Activated CD8-positive, alpha-beta memory T cell treated with anti-CD3 and anti-CD28 coated beads, Interleukin-2, amount 10 ng/mL, durations not matched to agents 7 days and 5 days (primary cell): ENCODE results near the gene MAP3K5. TPM values are rescaled to one million over a fixed set of nuclear protein-coding genes. Genes with fewer than 3 reads are reported as not detected.
A peak's percentile ranks its signal among the peaks of the same experiment; 100 is the strongest.

ENCODE experiments used
- ATAC-seq: fragments of 150-1000 bp; cut with Tn5 transposase; one replicate; pipeline ENCODE4 v1.10.0; 2021; ENCODE audit warnings: moderate library complexity
- CTCF ChIA-PET: fragments of 350-600 bp; sonication (Branson Sonifier 250); formaldehyde crosslinking; loops from one replicate; lab custom pipeline; 2021; ENCODE audit warnings: antibody characterized with exemption; lab: Charles Lee
- DNase-seq: peaks from one replicate; pipeline ENCODE4 v3.0.0-alpha.2; 2020
- H3K27ac Mint-ChIP-seq: one replicate; pipeline ENCODE4 v1.8.0; 2021; ENCODE audit warnings: mild to moderate bottlenecking, mixed read lengths
- H3K27me3 Mint-ChIP-seq: one replicate; pipeline ENCODE4 v1.8.0; 2021; ENCODE audit warnings: mixed read lengths
- H3K36me3 Mint-ChIP-seq: one replicate; pipeline ENCODE4 v1.8.0; 2021; ENCODE audit warnings: mild to moderate bottlenecking, mixed read lengths
- H3K4me1 Mint-ChIP-seq: one replicate; pipeline ENCODE4 v1.8.0; 2021; ENCODE audit warnings: mixed read lengths
- H3K4me3 Mint-ChIP-seq: one replicate; pipeline ENCODE4 v1.8.0; 2021; ENCODE audit warnings: mild to moderate bottlenecking, moderate library complexity, mixed read lengths
- H3K9me3 Mint-ChIP-seq: one replicate; pipeline ENCODE4 v1.8.0; 2022; ENCODE audit warnings: low read depth, mixed read lengths
- total RNA-seq, 2 experiments: library from RNA; stranded (reverse); gene quantifications; one replicate each; pipeline ENCODE4 v1.2.3, GENCODE V29; 2021

MAP3K5 gene
- total RNA-seq, 2 experiments from 2014 or later: 18.3 to 21.7 TPM

DNA sequence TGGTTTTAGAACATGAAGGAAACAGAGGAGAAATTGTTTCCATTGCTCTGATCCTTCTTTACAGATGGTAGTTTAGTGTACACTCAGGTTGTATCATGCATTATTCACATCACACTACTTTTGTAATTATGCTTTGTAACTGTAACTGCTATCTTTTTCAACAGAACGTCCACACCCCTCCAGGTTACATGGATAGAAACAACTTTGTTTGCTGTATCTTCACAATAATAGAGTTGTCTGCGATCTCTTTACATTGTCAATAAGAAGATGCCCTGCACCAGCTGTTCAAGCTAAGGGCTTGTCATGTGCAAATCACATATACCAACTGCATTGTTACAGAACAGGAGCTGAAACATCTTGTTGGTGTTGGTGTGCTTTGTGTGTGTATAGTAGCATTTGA lies 174.2 kb downstream of the MAP3K5 start:
- CTCF ChIA-PET: interaction anchor here (1.2 kb wide), 1 partner anchor 174 kb away, joined by 3 read pairs; the partner anchor contains the start of gene MAP3K5

DNA sequence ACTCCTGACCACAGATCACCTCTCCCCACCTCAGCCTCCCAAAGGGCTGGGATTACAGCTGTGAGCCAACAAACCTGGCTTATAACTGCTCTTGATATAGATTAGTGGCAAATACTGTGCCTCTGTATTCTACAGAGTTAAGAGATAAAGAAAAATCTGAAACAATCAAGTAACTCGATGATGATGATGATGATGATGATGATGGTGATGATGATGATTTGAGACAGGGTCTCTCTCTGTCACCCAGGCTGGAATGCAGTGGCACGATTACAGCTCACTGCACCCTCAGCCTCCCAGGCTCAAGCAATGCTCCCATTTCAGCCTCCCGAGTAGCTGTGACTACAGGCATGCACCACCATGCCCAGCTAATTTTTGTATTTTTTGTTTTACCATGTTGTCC lies 175.8 kb downstream of the MAP3K5 start:
- H3K27ac Mint-ChIP-seq: no peak overlapping the region
- no peak for ATAC-seq
- no peaks in the 10 kb centered on the region for H3K9me3 Mint-ChIP-seq
- DNase-seq: no peak
- H3K36me3 Mint-ChIP-seq: peaks cover 12% of the 10 kb centered on the region
- H3K4me1 Mint-ChIP-seq: no peaks in the 10 kb centered on the region
- H3K27me3 Mint-ChIP-seq: no peaks in the 10 kb centered on the region
- no peak overlapping the region for H3K4me3 Mint-ChIP-seq
- CTCF ChIA-PET: no interaction called here

More for the DNA sequence above, 174.2 kb downstream of the MAP3K5 start:
- Mint-ChIP-seq H3K27ac (no peak overlapping the region), H3K9me3 (no peaks in the 10 kb centered on the region), H3K27me3 (no peaks in the 10 kb centered on the region), H3K4me3 (no peak overlapping the region), H3K4me1 (no peaks in the 10 kb centered on the region), H3K36me3 (peaks cover 10% of the 10 kb centered on the region)
- ATAC-seq (no peak), DNase-seq (no peak)

DNA sequence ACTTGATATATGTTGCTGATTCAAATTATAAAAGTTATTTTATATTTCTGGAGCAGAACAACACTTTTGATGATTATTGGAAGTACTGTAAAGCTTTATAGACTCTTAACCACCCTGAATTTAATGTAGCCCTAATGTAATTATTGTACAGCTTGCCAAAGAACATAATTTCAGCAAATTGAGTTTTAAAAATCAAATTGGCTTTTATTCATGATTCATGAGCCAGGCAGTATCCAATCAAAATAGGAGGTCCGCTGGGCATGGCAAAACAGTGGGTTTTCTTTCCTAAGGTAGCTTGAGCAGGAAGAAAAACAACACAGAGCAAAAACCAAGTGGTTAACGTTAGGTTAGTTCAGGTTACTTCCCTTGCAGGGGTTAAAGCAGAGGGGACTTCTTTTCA lies 177.3 kb downstream of the MAP3K5 start:
- DNase-seq: no peak
- H3K27ac Mint-ChIP-seq: no peak overlapping the region
- CTCF ChIA-PET: interaction anchor here (1.7 to 1.8 kb wide), 2 partner anchors 29 to 177 kb away, joined by 5 to 6 read pairs; partner anchors contain the start of gene MAP3K5
- H3K4me1 Mint-ChIP-seq: peaks cover 8% of the 10 kb centered on the region
- no peaks in the 10 kb centered on the region for H3K9me3 Mint-ChIP-seq
- peaks cover 20% of the 10 kb centered on the region for H3K36me3 Mint-ChIP-seq
- H3K27me3 Mint-ChIP-seq: no peaks in the 10 kb centered on the region
- H3K4me3 Mint-ChIP-seq: no peak overlapping the region
- no peak for ATAC-seq

DNA sequence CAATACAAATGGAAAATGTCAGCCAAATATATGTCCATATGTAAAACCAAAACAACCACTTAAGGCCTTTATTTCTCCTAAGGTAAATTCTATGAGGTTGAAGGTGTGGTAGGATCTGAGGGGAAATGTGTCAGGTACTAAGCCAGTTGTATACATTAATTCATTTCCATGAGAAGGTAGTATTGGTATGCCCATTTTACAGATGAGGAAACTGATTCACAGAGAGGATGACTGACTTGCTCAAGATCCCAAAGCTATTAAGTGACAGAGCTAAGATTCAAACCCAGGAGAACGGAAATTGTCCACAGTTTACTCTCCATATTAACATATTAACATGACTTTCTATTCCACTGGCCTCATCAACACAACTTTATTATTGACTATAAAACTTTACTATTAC lies 177.9 kb downstream of the MAP3K5 start:
- Mint-ChIP-seq H3K36me3 (peaks cover 21% of the 10 kb centered on the region), H3K4me1 (peaks cover 11% of the 10 kb centered on the region), H3K27ac (no peak overlapping the region), H3K27me3 (no peaks in the 10 kb centered on the region), H3K9me3 (no peaks in the 10 kb centered on the region), H3K4me3 (no peak overlapping the region)
- ATAC-seq: no peak
- DNase-seq: no peak
- CTCF ChIA-PET: interaction anchor here (1.7 to 2.1 kb wide), 3 partner anchors 30 to 178 kb away, joined by 5 to 7 read pairs (median 6); partner anchors contain the start of gene MAP3K5

DNA sequence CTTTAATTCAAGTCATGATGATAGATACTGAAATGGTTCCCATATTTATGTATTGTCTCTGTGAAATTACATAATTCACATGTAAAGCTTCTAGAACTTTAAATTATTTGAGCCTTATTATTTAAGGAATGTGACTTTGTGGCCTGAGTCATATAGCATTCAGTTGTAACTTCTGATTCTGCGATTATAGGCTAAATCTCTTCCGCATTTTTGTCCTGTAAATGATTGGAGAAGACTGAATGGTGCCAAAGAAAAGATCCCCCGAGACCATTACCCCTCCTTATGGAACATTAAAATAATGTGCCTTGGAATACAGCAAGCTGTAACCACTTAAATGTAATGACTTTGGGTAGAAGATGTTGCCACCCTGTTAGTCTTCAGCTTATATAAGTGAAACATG lies 178.8 kb downstream of the MAP3K5 start:
- DNase-seq (no peak), ATAC-seq (no peak)
- no peak overlapping the region for H3K27ac Mint-ChIP-seq
- CTCF ChIA-PET: interaction anchor here (1.0 to 2.1 kb wide), 3 partner anchors 15 to 179 kb away, joined by 3 to 7 read pairs (median 5); partner anchors contain the start of gene MAP3K5
- H3K27me3 Mint-ChIP-seq: no peaks in the 10 kb centered on the region
- peaks cover 23% of the 10 kb centered on the region for H3K36me3 Mint-ChIP-seq
- peaks cover 15% of the 10 kb centered on the region for H3K4me1 Mint-ChIP-seq
- H3K4me3 Mint-ChIP-seq: no peak overlapping the region
- no peaks in the 10 kb centered on the region for H3K9me3 Mint-ChIP-seq

DNA sequence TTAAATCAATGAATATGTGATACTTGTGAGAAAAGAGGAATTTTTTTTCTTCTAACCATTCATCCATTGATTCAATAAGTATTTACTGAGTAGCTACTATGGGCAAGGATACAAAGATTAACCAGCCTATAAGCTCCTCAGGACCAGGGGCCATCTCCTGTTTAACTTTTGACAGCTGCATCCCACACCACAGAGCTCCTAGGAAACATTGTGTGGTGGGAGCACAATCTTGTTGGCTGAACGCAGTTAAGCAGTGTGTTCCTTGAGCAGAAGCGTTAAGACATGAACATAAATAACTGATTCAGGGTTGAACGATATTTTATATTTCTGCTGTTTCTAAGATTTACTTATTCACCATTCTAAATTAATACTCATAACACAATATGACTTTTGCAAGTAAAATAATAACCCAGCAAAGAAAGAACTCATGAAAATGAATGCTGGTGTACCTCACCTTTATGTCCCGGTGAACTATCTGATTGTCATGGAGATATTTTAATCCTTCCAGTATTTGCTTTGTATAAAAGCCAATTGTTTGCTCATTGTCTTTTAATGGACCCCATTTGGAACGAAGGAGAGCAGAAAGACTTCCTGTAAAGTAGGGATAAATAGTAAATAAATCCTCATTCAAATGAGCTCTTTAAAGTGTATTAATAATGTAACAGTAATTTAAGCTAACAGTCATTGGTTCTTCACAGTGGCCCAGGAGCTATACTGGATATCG lies 179.4 kb downstream of the MAP3K5 start:
- no peak overlapping the region for H3K27ac Mint-ChIP-seq
- CTCF ChIA-PET: interaction anchor here (1.0 to 2.7 kb wide), 5 partner anchors 14 to 179 kb away, joined by 3 to 10 read pairs (median 4); partner anchors contain the start of gene MAP3K5
- ATAC-seq (no peak), DNase-seq (no peak)
- peaks cover 21% of the 10 kb centered on the region for H3K36me3 Mint-ChIP-seq
- no peaks in the 10 kb centered on the region for H3K9me3 Mint-ChIP-seq
- H3K27me3 Mint-ChIP-seq: no peaks in the 10 kb centered on the region
- H3K4me1 Mint-ChIP-seq: peaks cover 21% of the 10 kb centered on the region
- H3K4me3 Mint-ChIP-seq: no peak overlapping the region

DNA sequence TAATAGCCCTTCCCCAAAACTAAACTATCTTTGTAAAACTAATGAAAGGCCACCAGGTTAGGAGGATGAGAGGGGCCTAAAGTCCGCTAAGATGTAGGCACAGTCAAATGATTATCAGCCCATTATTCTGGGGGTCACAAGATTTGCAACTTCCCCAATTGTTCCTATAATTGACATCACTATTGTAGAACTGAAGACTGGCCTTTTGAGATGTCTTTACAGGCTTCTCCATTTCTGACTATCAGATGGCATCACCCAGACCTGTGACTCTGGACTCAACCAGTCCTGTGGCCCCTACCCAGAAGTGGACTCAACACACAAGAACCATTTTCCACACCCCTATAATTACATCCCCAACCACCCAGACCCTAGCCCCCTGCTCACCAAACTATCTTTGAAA lies 180.5 kb downstream of the MAP3K5 start:
- ATAC-seq (no peak), DNase-seq (no peak)
- Mint-ChIP-seq H3K27me3 (no peaks in the 10 kb centered on the region), H3K9me3 (no peaks in the 10 kb centered on the region), H3K27ac (no peak overlapping the region), H3K4me3 (no peak overlapping the region), H3K36me3 (peaks cover 21% of the 10 kb centered on the region), H3K4me1 (peaks cover 23% of the 10 kb centered on the region)
- CTCF ChIA-PET: interaction anchor here (1.2 to 2.7 kb wide), 4 partner anchors 15 to 181 kb away, joined by 3 to 10 read pairs (median 4); partner anchors contain the start of gene MAP3K5

DNA sequence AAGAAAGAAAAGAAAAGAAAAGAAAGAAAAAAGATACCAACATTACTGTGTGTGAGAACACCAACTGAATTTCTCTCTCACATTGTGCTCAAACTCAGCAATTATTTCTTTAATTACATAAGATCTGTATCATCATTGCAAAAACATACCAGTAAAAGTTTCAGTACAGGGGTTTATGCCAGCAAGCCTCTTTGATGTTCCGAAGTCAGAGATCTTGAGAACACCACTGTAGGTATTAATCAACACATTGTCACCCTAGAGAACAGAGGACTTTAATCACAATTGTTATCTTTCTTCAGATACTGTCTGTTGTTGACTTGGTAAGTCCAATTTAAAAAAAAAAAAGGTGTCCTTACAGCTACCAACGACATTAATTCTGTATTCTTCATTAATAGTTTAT lies 181.1 kb downstream of the MAP3K5 start:
- CTCF ChIA-PET: interaction anchor here (1.2 to 2.7 kb wide), 3 partner anchors 33 to 181 kb away, joined by 4 to 10 read pairs (median 4); partner anchors contain the start of gene MAP3K5
- Mint-ChIP-seq H3K36me3 (peaks cover 21% of the 10 kb centered on the region), H3K9me3 (no peaks in the 10 kb centered on the region), H3K4me3 (no peak overlapping the region), H3K4me1 (peaks cover 23% of the 10 kb centered on the region), H3K27me3 (no peaks in the 10 kb centered on the region), H3K27ac (no peak overlapping the region)
- DNase-seq (no peak), ATAC-seq (no peak)

DNA sequence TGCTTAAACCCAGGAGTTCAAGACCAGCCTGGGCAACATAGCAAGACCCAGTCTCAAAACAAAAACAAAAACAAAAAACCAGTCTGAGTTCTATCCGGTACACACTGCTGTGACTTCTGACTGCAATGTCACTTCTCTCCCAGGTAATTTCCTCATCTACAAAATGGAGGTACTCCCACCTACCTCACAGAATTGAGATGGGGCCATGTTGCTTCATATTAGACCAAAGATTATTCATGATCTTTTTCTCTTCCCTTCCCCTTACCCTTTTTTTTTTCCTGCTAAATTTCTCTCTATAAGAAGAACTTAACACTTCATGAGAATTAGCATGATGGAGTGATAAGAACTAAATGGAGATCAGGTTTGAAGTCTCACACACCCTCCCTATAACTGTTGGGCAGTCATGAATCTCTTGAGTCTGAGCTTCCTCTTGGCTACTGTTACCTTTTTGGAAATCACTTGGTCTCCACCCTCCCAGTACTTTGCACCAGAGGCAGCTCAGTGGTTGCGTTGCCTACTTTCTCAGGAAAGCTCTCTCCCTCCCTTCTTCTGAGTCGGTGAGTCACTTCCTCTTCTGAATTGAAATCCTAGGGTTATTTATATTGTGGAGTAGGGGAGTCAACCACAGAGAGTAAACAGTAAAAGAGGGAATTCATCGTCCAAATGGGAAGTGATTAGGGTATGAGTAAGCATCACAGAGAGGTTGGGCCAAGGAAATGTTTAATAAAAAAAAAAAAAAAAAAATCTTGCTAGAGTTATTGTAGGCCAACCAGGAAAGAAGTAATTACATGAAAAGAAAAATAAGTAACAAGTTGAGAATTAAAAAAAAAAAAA lies 182.2 kb downstream of the MAP3K5 start:
- CTCF ChIA-PET: interaction anchor here (0.7 to 0.9 kb wide), 2 partner anchors 182 to 251 kb away, joined by 3 read pairs; partner anchors contain the start of gene MAP3K5
- no peak for DNase-seq
- peak overlapping the region; percentile 25 for H3K27ac Mint-ChIP-seq
- no peak overlapping the region for H3K4me3 Mint-ChIP-seq
- H3K27me3 Mint-ChIP-seq: no peaks in the 10 kb centered on the region
- H3K4me1 Mint-ChIP-seq: peaks cover 23% of the 10 kb centered on the region
- H3K9me3 Mint-ChIP-seq: no peaks in the 10 kb centered on the region
- ATAC-seq: no peak
- H3K36me3 Mint-ChIP-seq: peaks cover 23% of the 10 kb centered on the region

DNA sequence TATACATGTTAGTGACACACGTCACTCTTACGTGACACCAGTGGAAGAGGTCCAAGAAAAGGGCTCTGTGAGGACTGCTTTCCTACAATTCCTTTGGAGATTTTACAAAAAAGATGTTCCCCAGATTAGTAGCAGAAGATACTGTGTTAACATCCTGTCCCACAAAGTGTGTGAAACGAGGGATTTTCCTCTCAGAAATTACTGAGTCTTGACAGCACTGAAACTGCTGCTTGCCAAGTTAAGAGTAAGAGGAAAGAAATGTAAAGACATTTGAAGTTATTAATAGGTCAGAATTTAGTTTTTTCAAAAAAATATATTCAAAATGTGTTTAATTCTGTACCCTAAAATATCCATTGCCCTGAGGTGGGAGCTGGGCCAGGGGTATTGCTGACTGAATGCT lies 183.3 kb downstream of the MAP3K5 start:
- CTCF ChIA-PET: interaction anchor here (1.3 to 3.1 kb wide), 2 partner anchors 42 to 183 kb away, joined by 3 to 18 read pairs; partner anchors contain the start of gene MAP3K5
- H3K4me1 Mint-ChIP-seq: peaks cover 23% of the 10 kb centered on the region
- H3K27ac Mint-ChIP-seq: no peak overlapping the region
- H3K36me3 Mint-ChIP-seq: peaks cover 23% of the 10 kb centered on the region
- H3K9me3 Mint-ChIP-seq: no peaks in the 10 kb centered on the region
- DNase-seq (no peak), ATAC-seq (no peak)
- H3K27me3 Mint-ChIP-seq: no peaks in the 10 kb centered on the region
- H3K4me3 Mint-ChIP-seq: no peak overlapping the region

DNA sequence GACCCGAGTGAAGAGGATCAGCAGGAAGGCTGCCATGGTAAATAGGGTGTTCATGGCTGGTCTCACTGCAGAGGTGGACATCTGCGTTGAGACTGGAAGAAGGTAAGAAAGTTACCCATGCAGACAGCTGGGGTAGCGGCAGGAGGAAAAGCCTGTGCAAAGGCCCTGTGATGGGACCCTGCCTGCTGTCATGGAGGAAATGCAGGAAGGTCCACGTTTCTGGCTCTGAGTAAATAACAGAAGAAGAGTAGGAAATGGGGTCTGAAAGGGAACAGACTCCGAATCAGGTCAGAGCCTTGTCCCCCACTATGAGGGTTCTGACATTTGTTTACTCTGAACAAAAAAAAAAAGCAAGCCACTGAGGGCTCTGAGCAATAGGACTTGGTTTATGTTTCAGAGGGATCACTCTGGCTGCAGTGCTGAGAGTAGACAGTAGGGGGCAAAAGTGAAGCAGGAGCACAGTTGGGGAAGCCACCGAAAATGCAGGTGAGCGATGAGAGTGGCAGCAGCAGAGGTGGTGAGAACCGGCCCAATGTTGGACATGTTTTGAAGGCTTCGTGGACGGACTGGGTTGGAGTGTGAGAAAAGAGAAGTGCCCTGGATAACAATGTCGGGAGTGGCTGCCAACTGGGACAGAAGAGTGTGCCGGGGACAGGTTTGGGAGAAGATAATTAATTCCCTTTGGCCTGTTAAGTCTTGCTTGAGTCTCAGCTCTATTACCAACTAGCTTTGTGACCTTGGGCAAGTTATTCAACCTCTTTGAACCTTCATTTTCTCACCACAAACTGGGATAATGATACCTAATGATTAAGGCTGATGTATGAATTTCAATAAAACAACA lies 184.1 kb downstream of the MAP3K5 start:
- Mint-ChIP-seq H3K36me3 (peaks cover 23% of the 10 kb centered on the region), H3K4me3 (no peak overlapping the region), H3K27me3 (no peaks in the 10 kb centered on the region), H3K27ac (no peak overlapping the region), H3K4me1 (peaks cover 23% of the 10 kb centered on the region), H3K9me3 (no peaks in the 10 kb centered on the region)
- peak; percentile 96 for ATAC-seq
- peak; percentile 86 for DNase-seq
- CTCF ChIA-PET: interaction anchor here (1.0 to 3.1 kb wide), 4 partner anchors 37 to 189 kb away, joined by 3 to 18 read pairs (median 4); partner anchors contain the start of gene MAP3K5

DNA sequence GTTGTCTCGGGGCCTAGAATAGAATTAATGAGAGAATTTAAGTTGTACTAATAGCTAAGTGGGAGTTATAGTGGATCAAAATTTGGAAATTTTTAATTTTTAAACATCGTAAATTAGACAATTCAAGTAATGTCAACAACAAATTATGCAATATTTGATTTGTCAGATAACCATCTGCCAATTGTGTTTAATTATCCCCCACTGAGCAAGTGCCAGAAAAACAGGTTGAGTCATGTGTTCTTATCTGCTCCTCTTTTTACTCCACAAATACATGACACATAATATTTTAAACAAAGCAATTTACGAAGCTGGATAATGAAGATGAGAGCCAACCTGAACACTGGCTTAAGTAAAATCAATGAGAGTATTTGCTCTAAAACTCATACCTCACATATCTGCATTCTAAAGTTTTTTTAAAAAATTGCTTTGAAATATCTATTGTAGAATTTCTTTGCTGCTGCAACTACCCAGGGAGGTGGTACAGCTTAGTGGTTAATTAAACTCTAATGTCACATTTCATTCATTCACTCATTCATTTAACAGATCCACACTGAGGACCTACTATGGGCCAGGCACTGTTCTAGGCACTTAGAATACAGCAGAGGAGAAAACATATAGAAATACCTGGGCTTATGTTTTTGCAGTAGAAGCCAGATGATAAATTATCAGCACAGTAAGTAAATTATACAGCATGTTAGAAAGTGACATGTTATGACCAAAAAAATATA lies 184.9 kb downstream of the MAP3K5 start:
- CTCF ChIA-PET: interaction anchor here (1.0 to 3.1 kb wide), 4 partner anchors 38 to 189 kb away, joined by 3 to 18 read pairs (median 4); partner anchors contain the start of gene MAP3K5
- DNase-seq: no peak
- Mint-ChIP-seq H3K27me3 (no peaks in the 10 kb centered on the region), H3K4me3 (no peak overlapping the region), H3K36me3 (peaks cover 21% of the 10 kb centered on the region), H3K4me1 (peaks cover 23% of the 10 kb centered on the region), H3K27ac (no peak overlapping the region), H3K9me3 (no peaks in the 10 kb centered on the region)
- no peak for ATAC-seq
